Right lobe of liver (tissue), 6 donors: Measurements from ENCODE around the gene NARS2. TPM values are rescaled to one million over a fixed set of nuclear protein-coding genes. Genes with fewer than 3 reads are reported as not detected.
"Not testable (repeated sequence)": the region's sequence is repeated elsewhere in the genome, so short reads cannot be mapped to it uniquely, and the experiment has no call there.

ENCODE experiments used
- ATAC-seq, 4 donors: fragments of 200-7000 bp; cut with Tn5 transposase; one replicate each; pipeline ENCODE4 v1.9.1; 2020; ENCODE audit warnings: mild to moderate bottlenecking in 4 of 4, moderate library complexity in 4 of 4
- DNase-seq, 3 donors: peaks; one replicate each; pipeline ENCODE4 v3.0.0-alpha.2; 2020
- H3K27ac ChIP-seq, 3 donors: fragments of 200-600 bp; one replicate each; pipeline ENCODE4 v1.8.0; 2022
- H3K27me3 ChIP-seq, 2 donors: fragments of 200-600 bp; one replicate each; pipeline ENCODE4 v1.8.0; 2022
- H3K36me3 ChIP-seq, 4 donors: fragments of 200-600 bp; sonication (generic) in 1 of 4; one replicate each; pipeline versions ENCODE4 v1.5.1 to v1.8.0; 2017 to 2022; ENCODE audit warnings: control low read depth in 1 of 4
- H3K4me1 ChIP-seq, 4 donors: fragments of 200-600 bp; sonication (generic) in 1 of 4; one replicate each; pipeline versions ENCODE4 v1.5.1 to v1.8.0; 2017 to 2022; ENCODE audit warnings: control low read depth in 1 of 4
- H3K4me3 ChIP-seq, 3 donors: fragments of 200-600 bp; one replicate each; pipeline ENCODE4 v1.8.0; 2022
- H3K9me3 ChIP-seq, 4 donors: fragments of 200-600 bp; sonication (generic) in 1 of 4; one replicate each; pipeline versions ENCODE4 v1.5.1 to v1.8.0; 2017 to 2022; ENCODE audit warnings: control low read depth in 1 of 4
- POLR2A ChIP-seq: fragments of 450-650 bp; IDR thresholded peaks from one replicate; pipeline ENCODE4 v1.6.1; 2017; ENCODE audit warnings: antibody characterized with exemption, mild to moderate bottlenecking
- WGBS: methylation state at CpG from one replicate; pipeline ENCODE4 v1.1.6; 2018; ENCODE audit warnings: low coverage, low lambda C conversion rate; ENCODE audit not compliant: insufficient coverage; ENCODE audit errors: missing lambda C conversion rate; 5-methylcytosine and 5-hydroxymethylcytosine counted together
- intact Hi-C, 2 donors: fragments of 100-400 bp; cut with DNase I; formaldehyde crosslinking; loops; one replicate each; pipeline versions ENCODE4 v1.11.2 to v1.14.1; 2022
- total RNA-seq, 6 experiments: library from RNA; depleted of rRNA in 2 of 6; stranded (reverse); fragments of >200 nt in 2 of 6; fragmentation: NEBNext Ultra II Directional in 3 of 6; extraction: Animal tissue kit (Norgen Biotek cat#: 25700) in 3 of 6; gene quantifications; one replicate each; pipeline versions ENCODE4 v1.1.0 to v1.2.4, GENCODE V29; 2016 to 2023
- TF ChIP-seq, protein P1 (sequence below), 4 donors: fragments of 200-600 bp in 3 of 4; fragments of 450-650 bp in 1 of 4; IDR thresholded peaks; one replicate each; pipeline versions ENCODE4 v1.5.1 to v1.8.0; 2016 to 2022; ENCODE audit warnings: antibody characterized with exemption in 4 of 4, mild to moderate bottlenecking in 2 of 4
- donor health status: DM: no; HTN: yes; CAD: no.
- donor health status: DM: no; HTN: no; CAD: no.
- donor health status: DM: no; HTN: no; CAD: no.
- donor health status: DM: no; HTN: yes; CAD: no.
- donor health status: DM: no; HTN: yes; CAD: no.

NARS2 gene
- total RNA-seq, 6 experiments from 2014 or later = 11.5 to 17.4 (median 14.0) TPM

DNA sequence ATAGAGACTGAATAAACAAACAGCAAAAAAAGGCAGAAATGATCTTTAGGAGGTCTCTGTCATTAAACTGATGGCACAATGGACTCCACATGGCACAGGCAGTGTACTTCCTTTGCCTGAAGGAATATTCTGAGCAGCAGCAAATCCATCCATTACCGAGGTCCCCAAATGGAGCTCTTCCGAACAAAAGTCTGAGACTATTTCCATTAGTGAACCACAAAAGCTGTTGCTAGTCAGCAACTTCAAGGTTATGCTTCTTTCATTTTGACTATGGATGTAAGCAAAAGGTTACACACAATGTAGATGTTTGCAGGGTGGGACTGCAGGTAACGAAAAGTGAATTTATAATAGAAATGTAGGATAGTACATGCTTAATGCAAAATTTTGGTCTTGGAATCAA lies 14.5 kb downstream of the NARS2 start:
- intact Hi-C loops = loop anchor here in 1 of 2 donors (10.0 kb wide), 1 partner anchor 145 kb away; the partner anchor contains the start of gene GAB2
- 77% methylated on average over 3 of the region's 3 CpGs for WGBS
- Histone ChIP-seq H3K27ac (peak overlapping the region in 2 of 3 donors; percentile 61 to 63), H3K4me1 (peaks cover 0 to 15% (median 7%) of the 10 kb centered on the region in 4 donors), H3K36me3 (peaks cover 0 to 6% (median 0%) of the 10 kb centered on the region in 4 donors), H3K9me3 (no peaks in the 10 kb centered on the region), H3K4me3 (no peak overlapping the region), H3K27me3 (no peaks in the 10 kb centered on the region)
- no peak for TF ChIP-seq POLR2A
- TF ChIP-seq, protein P1, sequence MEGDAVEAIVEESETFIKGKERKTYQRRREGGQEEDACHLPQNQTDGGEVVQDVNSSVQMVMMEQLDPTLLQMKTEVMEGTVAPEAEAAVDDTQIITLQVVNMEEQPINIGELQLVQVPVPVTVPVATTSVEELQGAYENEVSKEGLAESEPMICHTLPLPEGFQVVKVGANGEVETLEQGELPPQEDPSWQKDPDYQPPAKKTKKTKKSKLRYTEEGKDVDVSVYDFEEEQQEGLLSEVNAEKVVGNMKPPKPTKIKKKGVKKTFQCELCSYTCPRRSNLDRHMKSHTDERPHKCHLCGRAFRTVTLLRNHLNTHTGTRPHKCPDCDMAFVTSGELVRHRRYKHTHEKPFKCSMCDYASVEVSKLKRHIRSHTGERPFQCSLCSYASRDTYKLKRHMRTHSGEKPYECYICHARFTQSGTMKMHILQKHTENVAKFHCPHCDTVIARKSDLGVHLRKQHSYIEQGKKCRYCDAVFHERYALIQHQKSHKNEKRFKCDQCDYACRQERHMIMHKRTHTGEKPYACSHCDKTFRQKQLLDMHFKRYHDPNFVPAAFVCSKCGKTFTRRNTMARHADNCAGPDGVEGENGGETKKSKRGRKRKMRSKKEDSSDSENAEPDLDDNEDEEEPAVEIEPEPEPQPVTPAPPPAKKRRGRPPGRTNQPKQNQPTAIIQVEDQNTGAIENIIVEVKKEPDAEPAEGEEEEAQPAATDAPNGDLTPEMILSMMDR (IDR thresholded peaks at IDR 0.05) = no peak
- ATAC-seq (no peak), DNase-seq (no peak)

DNA sequence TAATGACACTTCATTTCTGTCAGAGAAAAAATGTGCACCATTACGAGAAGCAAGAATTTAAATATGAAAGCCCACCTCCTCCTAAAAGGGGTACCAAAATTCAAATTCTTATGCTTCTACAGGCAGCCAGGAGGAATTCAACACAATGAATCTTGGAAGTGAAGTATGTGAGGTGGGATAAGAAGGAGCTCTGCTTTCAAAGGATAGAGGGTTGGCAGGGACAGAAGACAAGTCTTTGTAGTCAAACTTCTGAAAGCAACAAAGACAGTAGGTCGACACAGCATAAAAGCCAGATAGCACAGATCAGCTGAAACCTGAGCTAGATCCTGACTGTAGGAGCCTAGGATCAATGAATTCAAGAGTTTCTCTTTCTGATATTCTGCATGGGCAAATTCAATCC lies 17.4 kb downstream of the NARS2 start:
- ATAC-seq (no peak), DNase-seq (no peak)
- intact Hi-C loops = no loop called here
- H3K27me3 ChIP-seq = no peaks in the 10 kb centered on the region
- peaks cover 0 to 15% (median 6%) of the 10 kb centered on the region in 4 donors for H3K4me1 ChIP-seq
- no peak overlapping the region for H3K4me3 ChIP-seq
- no peak overlapping the region for H3K27ac ChIP-seq
- no peaks in the 10 kb centered on the region for H3K9me3 ChIP-seq
- peaks cover 0 to 6% (median 0%) of the 10 kb centered on the region in 4 donors for H3K36me3 ChIP-seq
- 80% methylated on average over 1 of the region's 2 CpGs for WGBS
- TF ChIP-seq POLR2A = no peak
- TF ChIP-seq, protein P1 (IDR thresholded peaks at IDR 0.05) = no peak

DNA sequence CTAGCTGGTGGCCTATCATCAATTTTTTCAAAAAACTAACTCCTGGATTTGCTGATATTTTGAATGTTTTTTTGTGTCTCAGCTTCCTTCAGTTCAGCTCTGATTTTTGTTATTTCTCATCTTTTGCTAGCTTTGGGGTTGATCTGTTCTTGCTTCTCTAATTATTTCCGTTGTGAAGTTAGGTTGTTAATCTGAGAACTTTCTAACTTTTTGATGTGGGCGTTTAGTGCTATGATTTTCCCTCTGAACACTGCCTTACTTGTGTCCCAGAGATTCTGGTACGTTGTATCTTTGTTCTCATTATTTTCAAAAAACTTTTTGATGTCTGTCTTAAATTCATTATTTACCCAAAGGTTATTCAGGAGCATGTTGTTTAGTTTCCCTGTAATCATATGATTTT lies 19.1 kb downstream of the NARS2 start:
- no peak for ATAC-seq
- intact Hi-C loops = no loop called here

DNA sequence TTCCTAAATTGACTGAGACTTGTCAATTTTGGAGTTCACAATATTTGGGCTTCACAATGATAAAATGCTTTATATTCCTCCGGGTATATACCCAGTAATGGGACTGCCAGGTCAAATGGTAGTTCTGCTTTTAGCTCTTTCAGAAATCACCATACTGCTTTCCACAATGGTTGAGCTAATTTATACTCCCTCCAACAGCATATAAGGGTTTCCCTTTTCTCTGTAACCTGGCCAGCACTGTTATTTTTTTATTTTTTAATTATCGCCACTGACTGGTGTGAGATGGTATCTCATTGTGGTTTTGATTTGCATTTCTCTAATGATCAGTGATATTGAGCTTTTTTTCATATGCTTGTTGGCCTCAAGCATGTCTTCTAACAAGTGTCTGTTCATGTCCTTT lies 21.8 kb downstream of the NARS2 start:
- Histone ChIP-seq H3K27ac (no peak overlapping the region), H3K4me3 (no peak overlapping the region), H3K36me3 (no peaks in the 10 kb centered on the region), H3K27me3 (no peaks in the 10 kb centered on the region), H3K9me3 (no peaks in the 10 kb centered on the region), H3K4me1 (peaks cover 0 to 16% (median 8%) of the 10 kb centered on the region in 4 donors)
- DNase-seq (no peak), ATAC-seq (no peak)
- intact Hi-C loops = no loop called here
- 88% methylated on average over 2 of the region's 2 CpGs for WGBS
- no peak for TF ChIP-seq POLR2A
- TF ChIP-seq, protein P1 (IDR thresholded peaks at IDR 0.05) = no peak

More for the DNA sequence above, 19.1 kb downstream of the NARS2 start:
- Histone ChIP-seq H3K4me1 (peaks cover 0 to 7% (median under 1%) of the 10 kb centered on the region in 4 donors), H3K4me3 (no peak overlapping the region), H3K27ac (no peak overlapping the region), H3K36me3 (peaks cover 0 to 6% (median 0%) of the 10 kb centered on the region in 4 donors), H3K27me3 (no peaks in the 10 kb centered on the region), H3K9me3 (no peaks in the 10 kb centered on the region)
- DNase-seq = no peak
- no peak for TF ChIP-seq POLR2A
- TF ChIP-seq, protein P1 (IDR thresholded peaks at IDR 0.05) = no peak
- 81% methylated on average over 3 of the region's 3 CpGs for WGBS

DNA sequence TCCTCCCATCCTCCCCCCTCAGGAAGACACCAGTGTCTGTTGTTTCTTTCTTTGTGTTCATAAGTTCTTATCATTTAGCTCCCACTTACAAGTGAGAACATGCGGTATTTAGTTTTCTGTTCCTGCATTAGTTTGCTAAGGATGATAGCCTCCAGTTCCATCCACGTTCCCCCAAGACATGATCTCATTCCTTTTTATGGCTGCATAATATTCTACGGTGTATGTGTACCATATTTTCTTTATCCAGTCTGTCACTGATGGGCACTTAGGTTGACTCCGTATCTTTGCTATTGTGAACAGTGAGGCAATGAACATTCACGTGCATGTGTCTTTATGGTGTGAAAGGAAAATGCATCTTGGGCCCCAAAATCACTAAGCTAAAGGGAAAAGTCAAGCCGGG lies 22.5 kb downstream of the NARS2 start:
- H3K36me3 ChIP-seq, H3K27ac ChIP-seq, ATAC-seq, H3K9me3 ChIP-seq, H3K4me3 ChIP-seq, H3K27me3 ChIP-seq, intact Hi-C loops, DNase-seq: not testable (repeated sequence)
- WGBS = 98% methylated on average over 4 of the region's 6 CpGs
- H3K4me1 ChIP-seq = peaks cover 0 to 16% (median 8%) of the 10 kb centered on the region in 4 donors
